ENCODE results near the gene SCN10A. TPM values are rescaled to one million over a fixed set of nuclear protein-coding genes. Genes with fewer than 3 reads are reported as not detected.

The SCN10A gene
- total RNA-seq, 1 experiment from 2014 or later: not detected

DNA sequence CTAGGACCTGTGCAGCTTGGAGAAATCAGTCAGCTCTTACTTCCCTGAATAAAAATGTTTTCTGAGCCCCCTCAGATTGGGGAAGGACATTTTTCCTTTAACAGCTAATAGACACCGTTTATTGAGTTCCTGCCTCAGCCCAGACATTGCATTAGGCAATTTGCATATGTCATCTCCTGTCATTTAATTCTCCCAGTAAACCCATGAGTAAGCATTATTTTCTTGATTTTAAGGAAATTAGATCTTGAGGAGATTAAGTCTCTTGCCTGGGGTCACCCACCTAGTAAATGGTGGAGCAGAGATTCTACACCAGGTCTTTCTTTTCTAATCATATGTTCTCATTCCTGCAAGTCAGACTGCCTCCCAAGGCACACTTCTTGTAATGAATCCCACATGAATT, 88.0 kb downstream of the SCN10A start:
- H3K36me3 ChIP-seq (ENCODE audit: control insufficient read depth, insufficient read depth, low read length): no peaks in the 10 kb centered on the region
- peaks cover 6% of the 10 kb centered on the region for H3K27me3 Mint-ChIP-seq (ENCODE audit: insufficient read depth, unreplicated experiment)
- CTCF ChIA-PET: no interaction called here
- no peak overlapping the region for H3K4me3 ChIP-seq (ENCODE audit: low read depth, low read length)
- no TSS peak for BruUV-seq (replicated peaks)
- no peak overlapping the region for H3K4me3 Mint-ChIP-seq (ENCODE audit: unreplicated experiment)
- TF ChIP-seq, protein P1, sequence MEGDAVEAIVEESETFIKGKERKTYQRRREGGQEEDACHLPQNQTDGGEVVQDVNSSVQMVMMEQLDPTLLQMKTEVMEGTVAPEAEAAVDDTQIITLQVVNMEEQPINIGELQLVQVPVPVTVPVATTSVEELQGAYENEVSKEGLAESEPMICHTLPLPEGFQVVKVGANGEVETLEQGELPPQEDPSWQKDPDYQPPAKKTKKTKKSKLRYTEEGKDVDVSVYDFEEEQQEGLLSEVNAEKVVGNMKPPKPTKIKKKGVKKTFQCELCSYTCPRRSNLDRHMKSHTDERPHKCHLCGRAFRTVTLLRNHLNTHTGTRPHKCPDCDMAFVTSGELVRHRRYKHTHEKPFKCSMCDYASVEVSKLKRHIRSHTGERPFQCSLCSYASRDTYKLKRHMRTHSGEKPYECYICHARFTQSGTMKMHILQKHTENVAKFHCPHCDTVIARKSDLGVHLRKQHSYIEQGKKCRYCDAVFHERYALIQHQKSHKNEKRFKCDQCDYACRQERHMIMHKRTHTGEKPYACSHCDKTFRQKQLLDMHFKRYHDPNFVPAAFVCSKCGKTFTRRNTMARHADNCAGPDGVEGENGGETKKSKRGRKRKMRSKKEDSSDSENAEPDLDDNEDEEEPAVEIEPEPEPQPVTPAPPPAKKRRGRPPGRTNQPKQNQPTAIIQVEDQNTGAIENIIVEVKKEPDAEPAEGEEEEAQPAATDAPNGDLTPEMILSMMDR (IDR thresholded peaks at IDR 0.05; ENCODE audit: insufficient read depth in 1 of 2, low read depth in 1 of 2, low read length in 1 of 2, severe bottlenecking in 1 of 2, unreplicated experiment in 1 of 2): no peak
- no peaks in the 10 kb centered on the region for H3K4me1 ChIP-seq
- H3K9me3 Mint-ChIP-seq (ENCODE audit: unreplicated experiment): no peaks in the 10 kb centered on the region
- no peaks in the 10 kb centered on the region for H3K36me3 Mint-ChIP-seq (ENCODE audit: insufficient read depth, unreplicated experiment)
- H3K4me1 Mint-ChIP-seq (ENCODE audit: low read depth, unreplicated experiment): no peaks in the 10 kb centered on the region
- H3K9me3 ChIP-seq: no peaks in the 10 kb centered on the region
- POLR2A ChIA-PET: no interaction called here
- no peak for DNase-seq
- intact Hi-C loops (cut with micrococcal nuclease; ENCODE audit: unreplicated experiment): no loop called here
- no peaks in the 10 kb centered on the region for H3K27me3 ChIP-seq (replicated peaks; ENCODE audit: control insufficient read depth, insufficient read depth, low read length)
- H3K27ac Mint-ChIP-seq (ENCODE audit: unreplicated experiment): no peak overlapping the region

DNA sequence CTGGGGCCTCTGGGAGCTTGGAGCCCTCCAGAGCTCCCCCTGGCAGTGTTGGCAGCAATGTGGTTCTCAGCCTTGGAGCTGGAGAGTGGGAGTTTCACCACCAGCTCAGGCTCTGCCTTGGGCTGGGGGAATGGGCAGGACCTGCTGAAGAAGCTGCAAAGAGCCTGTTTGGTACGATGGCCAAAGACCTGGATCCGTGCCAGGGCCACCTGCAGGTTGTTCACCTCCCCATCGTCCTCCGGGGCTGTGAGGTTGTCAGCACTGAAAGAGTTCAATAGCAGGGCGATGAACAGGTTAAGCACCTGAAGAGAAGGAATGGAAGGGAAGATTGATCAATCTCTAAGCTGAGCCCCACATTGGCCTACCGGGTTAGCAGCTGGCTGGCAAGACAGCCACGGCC, 89.3 kb downstream of the SCN10A start:
- no peaks in the 10 kb centered on the region for H3K36me3 ChIP-seq (ENCODE audit: control insufficient read depth, insufficient read depth, low read length)
- no peaks in the 10 kb centered on the region for H3K27me3 ChIP-seq (replicated peaks; ENCODE audit: control insufficient read depth, insufficient read depth, low read length)
- CTCF ChIA-PET: no interaction called here

DNA sequence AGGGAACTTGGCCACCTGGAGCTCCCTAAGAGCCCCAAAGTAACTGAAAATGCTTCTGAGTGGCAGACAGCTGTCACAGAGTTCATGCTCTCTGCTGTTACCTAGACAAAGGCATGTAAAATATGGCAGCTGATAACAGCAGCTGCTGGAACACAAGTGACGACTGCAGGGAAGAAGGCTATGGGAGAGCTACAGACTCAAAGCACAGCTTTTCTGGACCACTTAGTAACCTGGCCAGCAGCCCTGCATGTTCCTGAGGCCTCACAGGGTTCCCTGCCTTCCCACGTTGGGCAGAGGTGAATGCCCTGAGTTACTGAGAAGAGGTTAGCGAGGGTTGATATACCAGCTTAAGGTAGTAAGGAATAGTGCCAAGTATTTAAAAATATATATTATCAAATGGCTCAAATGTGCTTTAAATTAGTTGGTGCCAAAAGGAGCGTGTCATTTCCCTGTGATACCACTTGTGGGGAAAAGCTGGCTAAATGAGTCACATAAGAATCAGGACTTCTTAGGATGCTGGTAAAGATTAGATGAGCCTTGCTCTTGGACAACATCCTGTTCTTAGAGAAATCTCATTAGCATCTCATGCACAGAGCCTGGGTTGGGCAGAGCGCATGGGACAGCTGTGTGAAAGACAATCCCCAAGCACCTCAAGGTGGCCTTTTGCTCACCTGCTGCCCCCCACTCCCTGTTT, 90.1 kb downstream of the SCN10A start:
- POLR2A ChIA-PET: no interaction called here
- no peak overlapping the region for H3K27ac Mint-ChIP-seq (ENCODE audit: unreplicated experiment)
- H3K36me3 Mint-ChIP-seq (ENCODE audit: insufficient read depth, unreplicated experiment): no peaks in the 10 kb centered on the region
- Histone ChIP-seq H3K27me3 (replicated peaks; ENCODE audit: control insufficient read depth, insufficient read depth, low read length) (no peaks in the 10 kb centered on the region), H3K4me1 (no peaks in the 10 kb centered on the region), H3K9me3 (no peaks in the 10 kb centered on the region), H3K36me3 (ENCODE audit: control insufficient read depth, insufficient read depth, low read length) (no peaks in the 10 kb centered on the region), H3K4me3 (ENCODE audit: low read depth, low read length) (no peak overlapping the region)
- intact Hi-C loops (cut with micrococcal nuclease; ENCODE audit: unreplicated experiment): no loop called here
- BruUV-seq (replicated peaks): no TSS peak
- H3K4me3 Mint-ChIP-seq (ENCODE audit: unreplicated experiment): no peak overlapping the region
- DNase-seq: no peak
- CTCF ChIA-PET: no interaction called here
- TF ChIP-seq, protein P1 (IDR thresholded peaks at IDR 0.05; ENCODE audit: insufficient read depth in 1 of 2, low read depth in 1 of 2, low read length in 1 of 2, severe bottlenecking in 1 of 2, unreplicated experiment in 1 of 2): no peak
- no peaks in the 10 kb centered on the region for H3K4me1 Mint-ChIP-seq (ENCODE audit: low read depth, unreplicated experiment)
- no peaks in the 10 kb centered on the region for H3K9me3 Mint-ChIP-seq (ENCODE audit: unreplicated experiment)
- H3K27me3 Mint-ChIP-seq (ENCODE audit: insufficient read depth, unreplicated experiment): peaks cover 8% of the 10 kb centered on the region

More for the DNA sequence above, 89.3 kb downstream of the SCN10A start:
- Mint-ChIP-seq H3K4me3 (ENCODE audit: unreplicated experiment) (no peak overlapping the region), H3K9me3 (ENCODE audit: unreplicated experiment) (no peaks in the 10 kb centered on the region), H3K4me1 (ENCODE audit: low read depth, unreplicated experiment) (no peaks in the 10 kb centered on the region), H3K27ac (ENCODE audit: unreplicated experiment) (no peak overlapping the region), H3K27me3 (ENCODE audit: insufficient read depth, unreplicated experiment) (peaks cover 6% of the 10 kb centered on the region), H3K36me3 (ENCODE audit: insufficient read depth, unreplicated experiment) (no peaks in the 10 kb centered on the region)
- TF ChIP-seq, protein P1 (IDR thresholded peaks at IDR 0.05; ENCODE audit: insufficient read depth in 1 of 2, low read depth in 1 of 2, low read length in 1 of 2, severe bottlenecking in 1 of 2, unreplicated experiment in 1 of 2): no peak
- no peaks in the 10 kb centered on the region for H3K4me1 ChIP-seq
- no peaks in the 10 kb centered on the region for H3K9me3 ChIP-seq
- POLR2A ChIA-PET: no interaction called here
- H3K4me3 ChIP-seq (ENCODE audit: low read depth, low read length): no peak overlapping the region
- no TSS peak for BruUV-seq (replicated peaks)
- no peak for DNase-seq
- intact Hi-C loops (cut with micrococcal nuclease; ENCODE audit: unreplicated experiment): no loop called here

Data from Caco-2 (cell line).